ENCODE results near the gene TBC1D30.

Gene TBC1D30

DNA sequence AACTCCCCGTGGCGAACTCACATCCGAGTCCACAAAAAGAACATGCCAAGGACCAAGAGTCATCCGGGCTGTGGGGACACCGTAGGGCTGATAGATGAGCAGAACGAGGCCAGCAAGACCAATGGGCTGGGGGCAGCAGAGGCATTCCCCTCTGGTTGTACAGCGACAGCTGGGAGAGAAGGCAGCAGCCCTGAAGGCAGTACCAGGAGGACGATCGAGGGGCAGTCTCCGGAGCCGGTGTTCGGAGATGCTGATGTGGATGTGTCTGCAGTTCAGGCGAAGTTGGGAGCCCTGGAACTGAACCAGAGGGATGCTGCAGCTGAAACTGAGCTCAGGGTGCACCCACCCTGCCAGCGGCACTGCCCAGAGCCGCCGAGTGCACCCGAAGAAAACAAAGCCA, 50.7 kb downstream of the TBC1D30 start:
- FAIRE-seq, result no peak

DNA sequence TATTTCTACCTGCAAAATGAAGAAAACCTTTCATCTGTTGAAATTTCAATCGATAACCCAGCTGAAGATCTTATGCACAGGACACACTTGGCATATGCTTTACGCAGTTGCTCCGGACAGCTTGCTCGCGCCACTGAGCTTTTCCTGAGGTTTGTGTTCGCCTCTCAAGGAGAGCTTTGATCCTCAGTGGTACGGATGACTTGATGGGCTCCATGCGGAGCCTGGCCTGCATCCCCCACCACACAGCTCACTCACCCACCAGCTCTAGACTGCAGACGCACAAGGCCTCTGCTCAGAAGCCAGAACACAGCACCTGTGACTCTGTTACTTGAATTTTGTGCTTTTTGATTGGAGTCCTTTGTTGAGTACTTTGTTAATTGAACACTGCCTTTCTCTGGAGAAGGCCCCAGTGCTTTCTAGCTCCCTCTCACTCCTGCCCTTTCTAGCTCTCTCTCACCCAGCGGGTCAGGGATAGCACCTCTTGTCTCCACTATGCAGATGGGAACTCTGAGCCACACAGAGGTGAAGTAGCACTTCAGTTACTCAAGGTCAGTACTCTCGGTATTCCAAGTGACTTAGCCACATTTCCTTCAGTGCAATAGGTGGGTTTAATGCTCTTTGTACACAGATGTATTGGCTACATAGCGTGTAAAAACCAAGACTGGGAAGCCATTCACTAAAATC, 52.1 kb downstream of the TBC1D30 start:
- FAIRE-seq, result no peak

DNA sequence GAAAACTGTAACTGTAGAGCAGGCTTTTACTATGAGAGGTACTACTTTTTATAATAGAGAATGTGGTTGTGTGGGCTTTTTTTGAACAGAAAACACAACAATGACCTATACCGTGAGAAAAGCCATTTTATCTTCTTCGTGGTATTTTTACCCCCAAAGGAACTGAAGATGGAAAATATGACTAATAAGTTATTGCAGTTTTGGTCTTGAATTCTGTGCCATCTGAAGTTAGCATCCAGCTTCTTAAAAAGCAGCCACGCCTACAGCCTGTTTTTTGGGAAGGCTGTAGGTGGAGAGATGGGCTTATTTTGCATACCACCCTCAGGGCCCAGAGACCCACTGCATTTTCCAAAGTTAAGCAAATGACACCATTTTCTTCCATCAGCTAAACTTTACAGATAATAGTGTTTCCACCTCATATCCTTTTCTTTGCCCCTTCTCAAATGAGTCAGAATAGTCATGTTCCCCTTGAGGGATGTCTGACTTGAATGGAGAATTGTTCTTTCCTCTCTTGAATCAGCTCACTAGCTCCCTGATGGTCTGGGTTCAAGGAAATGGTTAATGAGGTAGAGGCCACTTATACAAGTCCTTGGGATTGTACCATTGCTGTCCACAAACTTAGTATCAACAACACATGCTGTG, 53.0 kb downstream of the TBC1D30 start:
- FAIRE-seq, result no peak

DNA sequence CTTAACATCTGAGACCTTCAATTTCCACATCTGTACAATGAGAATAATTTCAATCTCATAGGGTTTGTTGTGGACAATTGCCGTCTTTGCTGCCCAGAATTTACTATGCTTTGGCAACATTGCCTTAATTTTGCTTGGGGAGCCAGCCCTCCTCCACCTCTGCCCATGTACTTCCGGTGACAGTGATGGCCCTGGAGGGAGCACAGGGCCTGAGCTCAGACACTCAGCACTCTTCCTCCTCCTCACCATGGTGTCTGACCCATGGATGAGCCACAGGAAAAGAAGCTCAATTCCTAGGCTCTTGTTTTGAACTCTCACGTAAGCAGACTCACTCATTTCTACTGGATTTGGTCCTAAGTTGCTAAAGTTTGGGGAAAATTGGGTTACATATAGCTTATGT, 58.2 kb downstream of the TBC1D30 start:
- no peak for FAIRE-seq

DNA sequence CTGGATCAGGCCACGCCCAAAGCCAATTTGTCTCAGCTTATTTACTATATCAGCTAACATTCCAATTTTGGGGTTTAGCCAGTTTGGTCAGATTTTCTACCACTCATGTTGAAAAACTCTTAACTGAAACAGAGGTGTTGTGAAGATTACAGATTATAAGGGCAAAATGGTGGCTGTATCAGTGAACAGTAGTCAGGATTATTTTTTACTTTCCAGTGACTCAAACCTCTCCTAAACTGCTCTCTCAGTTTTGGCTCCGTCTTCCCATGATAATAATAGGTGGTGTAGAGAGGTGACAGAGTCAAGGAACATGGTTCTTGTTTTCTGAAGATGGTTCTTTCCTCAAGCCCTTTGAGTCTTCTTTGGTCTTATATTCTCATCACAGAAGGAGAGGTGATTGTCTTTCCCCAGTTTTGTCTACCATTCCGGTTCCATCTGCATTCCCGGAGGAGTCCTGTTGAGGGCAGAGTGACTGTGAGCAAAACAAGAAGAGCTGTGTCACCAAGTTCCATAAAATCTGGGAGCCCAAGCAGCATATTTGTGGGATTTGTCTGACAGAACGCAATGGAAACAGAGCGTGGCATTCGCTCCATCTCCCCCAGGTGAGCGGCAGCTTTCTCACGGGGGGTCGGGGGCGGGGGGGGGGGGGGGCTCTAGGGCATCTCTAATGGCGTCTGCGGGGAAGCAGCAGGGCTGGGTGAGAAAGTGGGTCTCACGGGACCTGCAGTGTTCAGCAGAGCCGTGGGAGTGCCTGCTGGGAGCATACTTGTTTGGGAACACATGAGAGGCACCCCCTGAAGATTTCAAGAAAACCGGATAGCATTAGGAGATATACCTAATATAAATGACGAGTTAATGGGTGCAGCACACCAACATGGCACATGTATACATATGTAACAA, 59.1 kb downstream of the TBC1D30 start:
- no peak for FAIRE-seq

DNA sequence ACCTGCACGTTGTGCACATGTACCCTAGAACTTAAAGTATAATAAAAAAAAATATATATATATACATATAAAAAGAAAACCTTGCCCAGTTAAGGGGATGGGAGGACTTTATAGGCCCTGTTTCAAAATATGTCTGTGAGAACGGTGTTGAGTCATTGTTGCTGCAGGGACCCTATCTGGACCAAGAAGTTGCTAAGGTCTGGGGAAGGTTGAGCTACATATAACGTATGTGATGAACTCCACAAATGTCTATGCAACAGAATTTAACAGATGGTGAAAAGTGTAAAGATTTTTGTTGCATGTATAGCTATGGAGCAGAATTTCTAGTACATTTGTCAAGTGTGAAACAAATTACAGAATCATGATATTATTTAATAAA, 59.7 kb downstream of the TBC1D30 start:
- FAIRE-seq, result no peak

DNA sequence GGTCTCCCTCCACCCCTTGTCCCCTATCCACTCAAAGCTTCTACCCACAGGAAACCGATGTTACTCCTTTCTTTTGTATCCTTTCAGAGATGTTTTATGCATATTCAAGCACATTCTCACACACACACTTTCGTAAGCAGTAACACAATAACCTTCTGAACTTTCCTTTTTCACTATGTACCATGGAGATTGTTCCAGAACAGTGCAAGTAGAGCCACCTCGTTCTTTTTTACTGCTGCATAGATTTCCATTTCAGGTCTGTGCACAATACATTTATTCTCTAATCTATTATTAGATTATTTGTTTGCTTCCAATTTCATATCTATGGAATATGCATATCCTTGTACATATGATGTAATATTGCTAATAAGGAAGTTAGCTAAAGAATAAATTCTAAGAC, 60.3 kb downstream of the TBC1D30 start:
- FAIRE-seq, result no peak

DNA sequence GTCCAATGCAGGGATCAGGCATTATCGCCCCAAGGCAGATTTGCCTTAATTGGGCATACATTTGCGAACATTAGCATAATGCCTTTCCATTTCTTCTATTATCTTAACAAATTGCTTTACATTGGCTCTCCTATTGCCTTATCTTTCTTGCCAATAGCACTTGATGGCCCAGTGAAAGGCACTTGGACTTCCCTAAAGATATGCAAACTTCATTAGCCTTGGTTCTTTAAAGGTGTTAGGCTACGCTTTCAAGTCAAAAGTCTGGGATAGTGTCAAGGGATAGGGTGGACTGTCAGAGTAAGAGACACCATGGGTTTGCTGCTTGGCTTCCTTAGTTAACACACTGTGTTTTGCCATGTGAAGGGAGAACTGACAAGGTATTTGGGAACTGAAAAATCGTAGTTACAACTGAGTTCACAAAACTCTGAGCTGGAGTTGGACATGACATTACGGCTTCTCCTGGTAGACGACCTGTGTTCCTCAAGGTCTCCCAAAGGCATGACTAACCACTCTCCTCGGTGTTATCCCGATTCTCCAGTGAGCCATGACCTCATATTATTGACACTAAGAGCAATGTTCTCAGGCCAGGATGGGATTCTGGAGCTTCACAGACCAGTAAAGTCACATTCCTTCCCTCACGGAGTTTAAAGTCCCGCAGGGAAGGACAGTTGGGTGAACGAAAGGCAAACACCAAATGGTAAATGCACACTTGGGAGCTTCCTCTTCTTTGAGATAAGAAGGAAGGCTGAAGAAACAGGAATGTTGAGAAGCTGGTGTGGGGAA, 65.2 kb downstream of the TBC1D30 start:
- no peak for FAIRE-seq

DNA sequence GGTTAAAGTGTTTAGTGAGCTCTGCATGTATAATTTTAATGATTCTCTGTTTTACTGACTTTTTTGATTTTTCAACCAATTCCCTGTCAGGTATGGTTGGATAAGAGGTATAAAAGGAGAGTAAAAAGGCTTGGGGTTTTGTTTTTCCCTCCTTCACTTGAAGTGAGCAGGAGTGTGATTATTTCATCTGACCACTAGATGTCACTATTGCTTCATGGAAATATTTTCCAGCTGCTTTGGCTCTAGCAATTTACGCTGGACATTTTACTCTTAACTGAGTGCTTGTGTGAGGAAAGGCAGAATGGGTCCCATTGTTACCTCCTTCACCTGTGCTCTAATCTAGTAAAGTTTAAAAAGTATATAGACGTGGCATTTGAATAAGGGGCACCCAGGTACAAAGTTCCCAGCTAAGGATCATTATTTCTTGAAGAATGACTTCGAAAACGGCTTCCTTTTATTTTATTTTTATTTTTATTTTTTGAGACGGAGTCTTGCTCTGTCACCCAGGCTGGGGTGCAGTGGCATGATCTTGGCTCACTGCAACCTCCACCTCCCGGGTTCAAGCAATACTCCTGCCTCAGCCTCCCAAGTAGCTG, 66.5 kb downstream of the TBC1D30 start:
- FAIRE-seq, result peak; percentile 98

DNA sequence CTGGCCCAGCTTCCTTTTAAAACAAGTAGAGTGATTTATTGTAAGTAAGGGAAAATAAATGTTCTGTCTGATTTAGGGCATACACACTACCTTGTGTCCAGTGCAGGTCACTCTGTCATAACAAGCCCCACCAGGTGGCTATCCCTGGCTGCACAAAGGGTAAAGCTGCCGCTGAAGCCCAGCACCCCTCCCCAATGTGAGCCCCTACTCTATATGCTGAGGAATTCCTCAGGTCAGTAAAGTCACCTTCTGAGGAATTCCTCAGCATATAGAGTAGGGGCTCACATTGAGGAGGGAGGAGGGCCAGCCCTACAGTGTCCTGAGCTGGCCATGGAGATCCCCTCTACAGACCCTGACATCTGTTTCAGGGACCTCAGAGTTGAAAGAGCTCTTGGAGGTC, 67.2 kb downstream of the TBC1D30 start:
- no peak for FAIRE-seq

DNA sequence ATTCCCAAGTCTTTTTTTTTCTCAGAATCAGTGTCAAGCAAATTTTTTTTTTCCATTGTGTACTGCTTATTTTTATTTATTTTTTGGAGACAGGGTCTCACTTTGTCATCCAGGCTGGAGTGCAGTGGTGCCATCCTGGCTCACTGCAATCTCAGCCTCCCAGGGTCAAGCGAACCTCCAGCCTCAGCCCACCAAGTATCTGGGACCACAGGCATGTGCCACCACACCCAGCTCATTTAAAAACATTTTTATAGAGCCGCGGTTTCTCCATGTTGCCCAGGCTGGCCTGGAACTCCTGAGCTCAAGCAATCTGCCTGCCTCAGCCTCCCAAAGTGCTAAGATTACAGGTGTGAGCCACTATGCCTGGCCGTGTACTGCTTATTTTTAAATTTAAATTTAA, 68.1 kb downstream of the TBC1D30 start:
- FAIRE-seq, result no peak

DNA sequence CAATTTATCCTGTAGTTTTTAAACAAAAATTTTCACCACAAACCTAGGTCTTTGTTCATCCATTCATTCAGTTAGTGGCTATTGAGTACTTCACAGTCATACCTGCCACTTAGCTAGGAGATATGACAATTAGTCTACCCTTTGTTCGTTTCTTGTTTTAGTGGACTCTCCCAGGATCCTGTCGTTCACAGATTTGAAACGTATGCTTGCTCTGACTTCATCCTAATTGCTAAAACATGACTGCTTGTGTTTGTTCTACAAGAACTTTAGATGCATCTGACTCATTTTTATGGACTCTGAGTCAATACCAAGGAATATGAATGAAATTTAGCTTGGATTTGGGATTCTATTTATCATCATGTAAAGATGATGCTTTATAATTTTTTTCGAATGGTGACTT, 69.5 kb downstream of the TBC1D30 start:
- no peak for FAIRE-seq

DNA sequence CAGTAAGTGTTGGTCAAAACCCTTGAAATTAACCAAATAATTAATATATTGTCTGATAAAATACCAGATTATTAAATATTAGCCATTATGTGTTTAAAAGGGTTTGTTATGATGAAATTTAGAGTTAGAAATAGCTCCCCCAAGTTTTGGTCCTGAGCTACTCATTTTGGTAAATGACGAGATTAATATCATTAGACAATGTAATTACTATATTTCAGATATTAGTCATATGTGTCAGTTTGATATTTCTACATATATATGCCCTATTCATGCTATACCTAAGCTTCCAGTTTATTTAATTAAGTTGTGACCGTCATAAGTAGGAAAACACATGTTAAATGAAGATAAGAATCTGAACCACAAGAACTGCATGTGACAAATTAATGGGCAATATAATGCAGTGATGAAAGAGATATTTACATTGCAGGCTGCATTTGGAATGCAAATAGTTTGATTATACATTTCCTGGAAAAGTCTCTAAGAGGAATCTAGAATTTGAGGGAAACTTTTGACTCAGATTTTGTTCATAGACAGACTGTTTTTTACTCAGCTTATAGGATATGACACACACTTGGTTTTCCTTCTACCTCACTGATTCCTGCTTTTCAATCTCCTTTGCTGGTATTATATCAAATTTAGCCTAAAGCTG, 70.5 kb downstream of the TBC1D30 start:
- FAIRE-seq, result no peak

DNA sequence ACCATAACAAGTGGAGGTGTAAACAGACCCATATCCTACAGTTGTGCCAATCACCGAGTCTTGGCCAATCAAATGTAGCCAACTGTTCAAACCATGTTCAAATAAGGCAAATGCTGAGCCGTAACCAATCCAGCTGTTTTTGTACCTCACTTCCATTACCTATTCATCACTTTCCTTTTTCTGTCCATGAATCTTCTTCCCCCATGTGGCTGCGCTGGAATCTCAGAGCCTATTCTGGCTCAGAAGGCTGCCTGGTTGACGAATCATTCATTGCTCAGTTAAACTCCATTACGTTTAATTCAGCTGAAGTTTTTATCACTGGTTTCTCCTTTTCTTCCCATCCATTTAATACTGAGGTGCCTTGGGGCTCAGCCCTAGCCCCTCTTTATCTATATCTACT, 71.1 kb downstream of the TBC1D30 start:
- FAIRE-seq, result no peak

DNA sequence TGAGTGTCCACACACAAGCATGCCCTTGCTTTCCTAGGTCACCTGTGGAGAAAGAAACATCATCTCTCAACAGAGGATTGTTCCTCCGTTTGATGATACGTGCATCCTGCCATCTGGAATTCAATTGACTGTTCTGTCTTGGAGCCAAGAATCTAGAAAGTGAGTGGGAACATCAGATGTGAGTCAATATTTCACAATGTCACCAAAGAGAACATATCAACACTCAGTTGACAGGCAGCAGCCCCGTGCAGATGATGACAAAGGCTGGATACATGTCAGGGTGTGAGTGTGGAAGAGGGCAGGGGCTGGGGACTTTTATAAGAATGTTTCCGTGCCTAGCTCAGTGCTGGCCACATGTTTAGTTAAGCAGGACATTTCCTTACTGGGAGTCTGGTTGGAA, 76.1 kb downstream of the TBC1D30 start:
- no peak for FAIRE-seq

DNA sequence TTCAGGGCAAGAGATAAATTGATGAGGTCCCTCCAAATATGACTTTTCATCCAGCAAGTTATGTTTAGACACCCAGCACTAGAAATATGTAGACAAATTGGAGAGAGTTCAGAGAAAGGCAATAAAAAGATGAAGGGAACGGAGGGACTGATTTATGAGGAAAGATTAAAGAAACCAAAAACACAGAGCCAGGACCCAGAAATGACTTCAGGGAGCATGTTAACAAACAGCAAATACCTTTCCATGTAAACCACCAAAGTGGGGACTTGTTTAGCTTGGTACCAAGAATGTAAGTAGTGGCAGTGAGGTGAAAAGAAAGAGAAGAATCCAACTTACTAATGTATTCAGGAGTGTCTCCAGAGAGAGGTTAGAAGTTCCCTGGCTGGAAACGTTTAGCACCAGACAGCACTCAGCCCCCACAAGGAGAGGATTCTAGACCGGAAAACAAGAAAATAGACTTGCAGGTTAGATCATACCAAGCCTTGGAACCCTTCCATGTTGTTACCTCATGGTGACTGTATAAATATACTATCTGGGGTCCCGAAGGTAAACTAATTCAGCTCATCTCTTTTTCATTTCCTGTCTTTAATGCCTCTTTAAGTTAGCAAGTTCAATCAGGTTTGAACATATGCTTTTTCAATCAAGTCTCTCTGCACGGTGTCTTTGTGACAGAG, 79.2 kb downstream of the TBC1D30 start:
- FAIRE-seq, result no peak

DNA sequence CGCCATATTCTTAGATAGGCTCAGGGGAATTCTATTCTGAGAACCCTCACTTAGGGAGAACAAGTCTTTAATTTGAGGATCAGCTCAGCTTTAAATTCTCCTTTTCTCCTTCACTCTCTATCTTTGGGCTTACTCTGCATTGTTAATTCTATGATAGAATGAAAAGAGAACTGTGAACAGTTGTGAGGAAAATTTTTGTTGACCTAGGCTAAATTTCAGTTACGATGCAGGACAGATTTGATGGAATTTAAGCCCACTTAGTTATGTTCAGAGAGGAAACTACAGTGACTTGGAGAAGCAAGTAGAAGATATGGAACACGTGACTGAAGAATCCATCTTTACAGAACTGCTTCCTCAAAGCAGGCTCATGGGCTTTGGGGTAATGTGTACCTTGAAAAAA, 82.7 kb downstream of the TBC1D30 start:
- FAIRE-seq, result no peak

DNA sequence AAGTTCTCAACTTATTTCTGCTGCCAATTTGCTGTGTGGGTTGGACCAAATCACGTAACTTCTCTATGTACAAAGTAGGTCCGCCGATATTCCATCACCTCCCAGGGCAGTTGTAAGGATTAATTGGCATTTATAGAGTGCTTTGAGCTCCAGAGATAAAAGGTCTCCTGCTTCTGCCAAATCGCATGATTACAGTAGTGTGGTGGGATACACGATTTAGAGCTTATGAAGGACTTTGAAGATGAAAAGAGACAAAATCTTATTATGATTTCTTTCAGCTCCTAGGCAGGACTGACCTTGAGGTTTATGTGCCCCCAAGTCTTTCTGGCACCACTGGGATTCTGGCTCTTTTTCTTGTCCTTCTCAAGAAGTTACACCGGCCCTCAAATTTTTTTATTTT, 84.7 kb downstream of the TBC1D30 start:
- no peak for FAIRE-seq

DNA sequence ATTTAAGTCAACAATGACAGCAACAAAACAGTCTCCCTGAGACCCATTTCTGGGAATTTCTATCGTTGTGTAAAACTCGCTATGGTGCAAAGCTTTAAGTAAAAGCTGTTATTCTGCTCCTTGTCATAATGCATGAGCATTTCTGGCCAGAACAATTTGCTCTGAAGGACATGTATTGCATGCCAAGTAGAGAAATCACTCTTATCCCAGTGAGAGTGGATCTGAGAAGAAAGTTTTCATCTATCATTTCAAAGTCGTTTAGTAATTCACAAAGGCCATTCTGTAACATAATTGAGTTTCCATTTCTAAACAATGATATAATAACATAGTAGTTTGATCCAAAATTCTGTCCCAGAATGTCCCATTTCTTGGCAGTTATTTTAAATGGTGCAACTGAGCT, 86.6 kb downstream of the TBC1D30 start:
- no peak for FAIRE-seq

DNA sequence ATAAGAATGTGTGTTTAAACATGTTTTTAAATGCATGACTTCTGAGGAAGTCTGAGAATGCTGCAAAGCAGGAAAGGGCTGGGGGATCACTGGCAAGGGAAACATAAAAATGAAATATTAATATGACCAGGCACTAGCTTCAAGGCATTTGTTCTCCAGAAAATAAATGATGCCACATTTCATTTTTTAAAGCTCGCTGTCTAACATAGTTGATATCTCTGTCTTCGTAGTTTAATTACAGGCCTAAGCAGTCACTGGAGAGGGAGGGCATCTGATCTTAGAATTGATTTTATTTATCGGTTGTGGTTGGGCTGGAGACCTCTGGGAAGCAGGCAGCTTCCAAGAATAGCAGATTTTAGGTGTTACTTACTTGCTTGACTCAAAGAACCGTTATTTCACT, 87.5 kb downstream of the TBC1D30 start:
- no peak for FAIRE-seq

DNA sequence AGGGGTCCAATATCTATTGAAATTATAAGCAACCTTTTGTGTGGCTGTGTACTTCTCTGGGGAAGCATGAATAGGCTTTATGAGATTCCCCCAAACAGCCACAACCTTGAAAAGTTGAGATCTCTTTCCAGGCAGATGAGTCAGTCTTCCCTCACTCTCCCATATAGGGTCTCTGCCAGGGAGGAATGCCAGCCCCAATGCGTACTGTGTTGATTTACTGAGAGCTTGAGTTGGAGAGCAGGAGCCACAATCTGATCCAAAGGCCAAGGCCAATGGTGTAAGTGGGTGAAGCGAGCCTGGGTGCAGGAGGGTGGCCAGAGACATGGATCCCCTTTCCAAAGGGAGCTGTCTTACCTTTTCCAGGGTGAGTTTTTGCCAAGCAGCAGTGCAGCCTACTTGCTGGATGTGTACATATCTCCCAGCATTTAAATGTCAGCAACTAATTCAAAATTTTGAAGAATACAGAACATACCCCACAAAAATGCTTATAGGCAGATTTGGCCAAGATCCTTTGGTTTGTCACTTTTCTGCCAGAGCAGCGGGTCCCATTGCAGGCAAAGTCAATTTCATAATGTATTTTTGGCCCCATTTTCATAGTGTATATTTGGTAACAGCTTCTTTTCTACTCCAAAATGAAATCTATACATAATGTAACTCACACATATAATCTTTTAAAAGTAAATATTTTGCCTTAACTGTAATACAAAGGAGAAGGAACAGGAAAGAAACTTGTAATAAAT, 88.2 kb downstream of the TBC1D30 start:
- FAIRE-seq, result no peak
